Immature natural killer cell (primary cell): ENCODE data around the gene CA11. TPM values are rescaled to one million over a fixed set of nuclear protein-coding genes. Genes with fewer than 3 reads are reported as not detected.
"Not testable (repeated sequence)": the region's sequence is repeated elsewhere in the genome, so short reads cannot be mapped to it uniquely, and the experiment has no call there.

Experiments used
- DNase-seq, 3 donors: peaks; one replicate each; pipeline ENCODE4 v3.0.0; 2022; ENCODE audit warnings: mixed read lengths in 1 of 3
- H3K27ac Mint-ChIP-seq, 6 donors: one replicate each; pipeline ENCODE4 v1.8.0; 2020; ENCODE audit warnings: mixed read lengths in 6 of 6, mild to moderate bottlenecking in 5 of 6, inconsistent platforms in 4 of 6, moderate library complexity in 3 of 6
- H3K27me3 Mint-ChIP-seq, 3 donors: one replicate each; pipeline ENCODE4 v1.8.0; 2020 to 2021; ENCODE audit warnings: low read depth in 3 of 3, mild to moderate bottlenecking in 3 of 3, mixed read lengths in 3 of 3, moderate library complexity in 3 of 3, inconsistent platforms in 1 of 3
- H3K36me3 Mint-ChIP-seq, 3 donors: one replicate each; pipeline ENCODE4 v1.8.0; 2020; ENCODE audit warnings: mixed read lengths in 3 of 3, inconsistent platforms in 2 of 3, mild to moderate bottlenecking in 2 of 3
- H3K4me1 Mint-ChIP-seq, 2 donors: one replicate each; pipeline ENCODE4 v1.8.0; 2020; ENCODE audit warnings: inconsistent platforms in 2 of 2, mild to moderate bottlenecking in 2 of 2, mixed read lengths in 2 of 2, moderate library complexity in 1 of 2
- H3K4me3 Mint-ChIP-seq, 5 donors: one replicate each; pipeline ENCODE4 v1.8.0; 2020; ENCODE audit warnings: mild to moderate bottlenecking in 5 of 5, mixed read lengths in 5 of 5, inconsistent platforms in 3 of 5, moderate library complexity in 3 of 5
- H3K9me3 Mint-ChIP-seq, 6 donors: one replicate each; pipeline ENCODE4 v1.8.0; 2020; ENCODE audit warnings: mild to moderate bottlenecking in 6 of 6, mixed read lengths in 6 of 6, inconsistent platforms in 4 of 6, moderate library complexity in 3 of 6
- polyA plus RNA-seq, 3 donors: library from polyadenylated mRNA; unstranded; fragments of 300-500 nt; fragmentation: Illumina TruSeq; gene quantifications; one replicate each; pipeline ENCODE4 v1.2.3, GENCODE V29; 2021

The CA11 gene
- polyA plus RNA-seq, 3 donors from 2014 or later = 1.8 to 16.4 (median 3.6) TPM

DNA sequence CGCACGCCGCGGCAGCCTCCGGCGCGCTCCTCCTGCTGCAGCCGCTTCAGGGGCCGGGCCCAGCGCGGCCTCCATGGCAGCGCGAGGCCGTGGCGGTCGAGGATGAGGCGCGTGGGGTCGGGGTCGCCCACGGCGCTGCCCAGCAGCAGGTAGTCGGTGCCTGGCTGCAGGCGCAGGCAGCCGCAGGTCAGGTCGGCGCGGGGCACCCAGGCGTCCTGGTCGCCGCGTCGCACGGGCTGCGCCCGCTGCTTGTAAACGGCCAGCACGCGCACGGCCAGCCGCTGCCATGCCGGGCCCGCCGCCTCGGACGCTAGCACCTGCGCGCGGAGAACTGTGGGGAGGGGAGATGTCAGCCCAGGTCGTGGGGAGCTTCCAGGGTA is 15.7 kb upstream of the CA11 start:
- Mint-ChIP-seq H3K4me3 (no peak overlapping the region), H3K27me3 (peaks cover 0 to 12% (median 3%) of the 10 kb centered on the region in 3 donors), H3K9me3 (no peaks in the 10 kb centered on the region), H3K36me3 (no peaks in the 10 kb centered on the region), H3K4me1 (peaks cover 10% of the 10 kb centered on the region in 2 donors), H3K27ac (no peak overlapping the region)
- DNase-seq = no peak

DNA sequence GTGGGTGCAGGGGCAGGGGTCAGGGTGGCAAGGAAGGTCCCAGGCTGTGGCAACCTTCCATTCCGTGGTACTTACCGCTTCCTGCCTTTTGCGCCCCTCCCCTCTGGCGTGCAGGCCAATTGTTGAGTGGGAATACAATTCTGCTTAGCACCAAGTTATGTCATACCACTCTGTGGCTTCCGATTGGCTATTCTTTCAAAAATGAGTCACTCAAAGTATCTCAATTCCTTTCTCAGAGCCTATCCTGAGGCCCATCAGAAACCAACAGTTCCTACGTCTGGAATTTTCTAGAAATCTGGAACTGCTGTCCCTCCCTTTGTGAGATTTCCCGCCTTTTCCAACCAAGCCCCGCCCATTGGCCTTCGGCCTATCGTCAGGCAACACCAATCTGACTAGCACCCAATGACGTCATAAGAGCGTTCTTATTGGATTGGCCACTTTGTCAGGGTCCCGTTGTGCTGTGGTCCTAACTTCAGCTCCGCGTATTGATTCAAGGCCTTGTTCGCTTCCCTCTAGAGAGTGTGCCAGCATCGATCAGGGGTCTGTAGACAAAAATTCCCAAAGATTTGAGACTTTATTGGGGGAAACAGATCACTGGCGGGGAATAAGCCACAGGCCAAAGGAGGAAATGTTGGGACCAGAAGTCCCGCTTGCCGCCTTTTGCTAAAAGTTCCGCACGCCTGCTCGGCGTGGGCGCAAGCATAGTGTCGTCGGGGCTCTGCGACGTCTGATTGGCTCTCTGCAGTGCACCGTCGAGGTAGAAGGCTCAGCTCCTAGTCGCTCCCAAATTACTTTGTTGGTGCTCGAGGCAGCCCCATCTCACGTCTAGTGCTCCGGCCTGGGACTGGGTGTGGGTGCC is 15.1 kb upstream of the CA11 start:
- DNase-seq = peak; percentile 87 to 89 (median 87)
- Mint-ChIP-seq H3K27ac (peak overlapping the region; percentile 78 to 99 (median 96)), H3K9me3 (no peaks in the 10 kb centered on the region), H3K36me3 (no peaks in the 10 kb centered on the region), H3K4me1 (peaks cover 10% of the 10 kb centered on the region in 2 donors), H3K27me3 (peaks cover 0 to 12% (median 3%) of the 10 kb centered on the region in 3 donors), H3K4me3 (peak overlapping the region; percentile 79 to 91 (median 87))

DNA sequence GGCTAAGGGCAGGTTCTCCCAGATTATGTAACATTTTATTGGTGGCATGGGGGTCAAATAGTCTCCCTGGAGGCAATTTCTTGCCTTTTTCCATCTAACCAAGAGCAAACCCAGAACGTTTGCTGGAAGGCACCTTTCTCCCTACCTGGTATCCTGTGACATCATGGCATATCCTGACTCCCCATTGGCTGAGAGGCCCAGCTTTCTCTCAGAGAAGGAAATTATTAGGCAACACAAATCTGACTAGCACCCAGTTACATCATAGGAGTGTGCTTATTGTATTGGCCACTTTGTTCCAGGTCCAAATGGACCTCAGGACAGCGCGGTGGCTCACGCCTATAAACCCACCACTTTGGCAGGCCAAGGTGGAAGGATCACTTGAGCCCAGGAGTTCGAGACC is 13.8 kb upstream of the CA11 start:
- H3K36me3 Mint-ChIP-seq = no peaks in the 10 kb centered on the region
- H3K4me3 Mint-ChIP-seq = no peak overlapping the region
- H3K4me1 Mint-ChIP-seq = peaks cover 10% of the 10 kb centered on the region in 2 donors
- H3K27me3 Mint-ChIP-seq = peaks cover 0 to 11% (median 3%) of the 10 kb centered on the region in 3 donors
- DNase-seq = no peak
- H3K27ac Mint-ChIP-seq = peak overlapping the region in 2 of 6 donors; percentile 6 to 22
- no peaks in the 10 kb centered on the region for H3K9me3 Mint-ChIP-seq

DNA sequence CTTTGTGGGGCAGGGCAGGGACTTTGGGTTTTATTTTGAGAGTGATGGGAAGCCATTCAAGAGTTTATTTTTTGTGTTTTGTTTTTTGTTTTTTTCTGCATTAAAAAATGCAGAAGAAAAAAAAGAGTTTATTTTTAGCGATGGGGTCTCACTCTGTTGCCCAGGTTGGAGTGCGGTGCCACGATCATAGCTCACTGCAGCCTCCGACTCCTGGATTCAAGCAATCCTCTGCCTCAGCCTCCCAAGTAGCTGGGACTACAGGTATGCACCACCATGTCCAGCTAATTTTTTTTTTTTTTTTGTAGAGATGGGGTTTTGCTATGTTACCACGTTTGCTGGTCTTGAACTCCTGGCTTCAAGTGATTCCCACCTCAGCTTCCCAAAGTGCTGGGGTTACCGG is 12.5 kb upstream of the CA11 start:
- H3K27me3 Mint-ChIP-seq = peaks cover 0 to 9% (median 3%) of the 10 kb centered on the region in 3 donors
- no peak overlapping the region for H3K4me3 Mint-ChIP-seq
- H3K27ac Mint-ChIP-seq = peak overlapping the region in 3 of 6 donors; percentile 1 to 4 (median 4)
- H3K36me3 Mint-ChIP-seq = no peaks in the 10 kb centered on the region
- DNase-seq = no peak
- peaks cover 10% of the 10 kb centered on the region in 2 donors for H3K4me1 Mint-ChIP-seq
- no peaks in the 10 kb centered on the region for H3K9me3 Mint-ChIP-seq

DNA sequence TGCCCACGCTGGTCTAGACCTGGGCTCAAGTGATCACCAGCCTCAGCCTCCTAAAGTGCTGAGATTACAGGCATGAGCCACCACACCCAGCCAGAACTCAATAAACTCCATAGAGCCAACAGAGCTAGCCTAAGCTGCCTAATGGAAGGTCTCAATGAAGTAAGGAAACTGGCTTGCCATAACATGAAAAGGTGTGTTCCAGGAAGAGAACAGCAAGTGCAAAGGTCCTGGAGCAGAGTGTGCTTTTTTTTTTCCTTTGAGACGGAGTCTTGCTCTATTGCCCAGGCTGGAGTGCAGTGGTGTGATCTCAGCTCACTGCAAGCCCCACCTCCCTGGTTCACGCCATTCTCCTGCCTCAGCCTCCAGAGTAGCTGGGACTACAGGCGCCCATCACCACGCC is 11.8 kb upstream of the CA11 start:
- peaks cover 0 to 11% (median 3%) of the 10 kb centered on the region in 3 donors for H3K27me3 Mint-ChIP-seq
- H3K4me1 Mint-ChIP-seq, H3K36me3 Mint-ChIP-seq, H3K27ac Mint-ChIP-seq, H3K4me3 Mint-ChIP-seq, H3K9me3 Mint-ChIP-seq, DNase-seq: not testable (repeated sequence)

DNA sequence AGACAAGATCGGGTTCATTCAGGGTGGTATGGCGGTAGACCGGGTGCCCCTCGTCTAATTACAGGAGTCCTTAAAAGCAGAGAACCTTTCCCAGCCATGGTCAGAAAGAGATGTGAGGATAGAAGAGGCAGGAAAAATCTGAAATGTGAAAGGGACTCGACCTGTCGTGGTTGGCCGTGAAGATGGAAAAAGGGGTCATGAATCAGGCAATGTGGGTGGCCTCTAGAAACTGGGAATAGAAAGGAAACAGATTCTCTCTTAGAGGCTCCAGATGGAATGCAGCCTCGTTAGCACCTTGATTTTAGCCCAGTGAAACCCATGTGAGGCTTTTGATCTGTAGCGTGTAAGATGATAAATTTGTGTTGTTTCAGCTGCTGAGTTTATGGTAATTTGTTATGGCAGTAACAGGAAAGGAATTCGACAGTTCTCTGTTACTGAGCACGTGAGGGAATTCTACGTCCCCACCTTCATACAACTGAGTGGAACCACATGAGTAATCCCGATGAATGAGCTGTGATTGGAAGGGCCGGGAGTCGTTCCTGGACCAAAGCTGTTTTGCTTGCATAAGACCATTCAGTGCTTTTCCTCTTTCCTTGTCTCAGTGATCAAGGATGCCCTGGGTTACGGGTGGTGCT is 11.0 kb upstream of the CA11 start:
- H3K27me3 Mint-ChIP-seq = peaks cover 1 to 11% (median 3%) of the 10 kb centered on the region in 3 donors
- DNase-seq = no peak
- H3K27ac Mint-ChIP-seq = no peak overlapping the region
- H3K36me3 Mint-ChIP-seq = no peaks in the 10 kb centered on the region
- H3K4me1 Mint-ChIP-seq = peaks cover 7 to 10% of the 10 kb centered on the region in 2 donors
- no peaks in the 10 kb centered on the region for H3K9me3 Mint-ChIP-seq
- no peak overlapping the region for H3K4me3 Mint-ChIP-seq

DNA sequence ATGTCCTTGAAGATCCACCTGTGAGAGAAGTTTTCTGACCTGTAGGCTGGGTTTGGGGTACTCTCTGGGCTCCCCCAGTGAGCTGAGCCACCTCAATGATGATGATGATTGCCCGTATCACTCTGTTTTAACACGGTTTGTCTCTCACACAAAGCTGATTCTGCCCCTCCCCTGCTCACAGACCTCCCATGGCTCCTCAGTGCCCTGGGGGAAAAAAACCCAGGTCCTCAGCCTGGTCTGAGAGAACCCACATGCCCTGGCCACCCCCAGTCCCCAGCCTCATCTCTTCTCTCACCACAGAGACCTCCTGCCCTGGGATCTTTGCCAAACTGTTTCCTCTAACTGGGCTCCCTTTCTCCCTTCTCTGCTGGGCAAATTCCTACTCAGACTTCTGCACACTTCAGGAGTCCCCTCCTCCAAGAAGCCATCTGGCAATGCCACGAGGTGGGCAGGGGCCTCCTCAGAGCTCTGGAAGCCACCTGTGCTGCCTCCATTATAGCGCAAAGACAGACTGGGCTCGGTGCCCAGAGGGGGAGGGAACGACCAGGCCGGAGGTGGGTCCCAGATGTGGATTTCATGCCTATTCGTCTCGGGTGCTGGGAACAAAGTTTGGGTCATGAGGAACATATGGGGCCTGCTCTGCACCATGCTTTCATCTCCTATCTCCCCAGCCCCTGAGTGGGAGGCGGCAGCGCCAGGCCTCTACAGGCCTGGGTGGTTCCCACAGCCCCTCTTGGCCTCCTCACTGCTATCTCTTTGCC is 8.5 kb upstream of the CA11 start:
- peaks cover 0 to 3% of the 10 kb centered on the region in 2 donors for H3K4me1 Mint-ChIP-seq
- H3K9me3 Mint-ChIP-seq = no peaks in the 10 kb centered on the region
- peaks cover 0 to 6% (median 3%) of the 10 kb centered on the region in 3 donors for H3K27me3 Mint-ChIP-seq
- DNase-seq = no peak
- peak overlapping the region in 1 of 6 donors; percentile 19 for H3K27ac Mint-ChIP-seq
- H3K36me3 Mint-ChIP-seq = no peaks in the 10 kb centered on the region
- no peak overlapping the region for H3K4me3 Mint-ChIP-seq

DNA sequence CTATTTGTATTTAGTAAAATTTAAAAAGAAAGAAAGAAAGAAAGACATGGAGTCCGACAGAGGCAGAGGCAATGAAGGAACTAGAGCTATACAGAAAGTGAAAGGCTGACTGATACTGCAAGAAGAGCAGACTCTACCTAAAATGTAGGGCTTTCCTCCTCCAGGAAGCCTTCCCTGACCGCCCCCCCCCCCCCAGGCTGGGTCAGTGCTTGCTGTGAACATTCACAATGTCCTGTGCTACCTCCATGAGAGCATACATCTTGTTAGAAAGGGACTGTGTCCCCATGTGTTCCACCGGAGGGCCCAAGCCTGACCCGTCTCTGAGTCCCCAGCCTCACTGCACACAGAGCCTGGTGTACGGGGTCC is 5.7 kb upstream of the CA11 start:
- no peak for DNase-seq
- H3K4me1 Mint-ChIP-seq = peaks cover 12 to 17% of the 10 kb centered on the region in 2 donors
- H3K9me3 Mint-ChIP-seq = no peaks in the 10 kb centered on the region
- no peak overlapping the region for H3K4me3 Mint-ChIP-seq
- H3K27ac Mint-ChIP-seq = peak overlapping the region in 2 of 6 donors; percentile 2 to 14
- no peaks in the 10 kb centered on the region for H3K36me3 Mint-ChIP-seq
- H3K27me3 Mint-ChIP-seq = peaks cover 0 to 8% (median 3%) of the 10 kb centered on the region in 3 donors

DNA sequence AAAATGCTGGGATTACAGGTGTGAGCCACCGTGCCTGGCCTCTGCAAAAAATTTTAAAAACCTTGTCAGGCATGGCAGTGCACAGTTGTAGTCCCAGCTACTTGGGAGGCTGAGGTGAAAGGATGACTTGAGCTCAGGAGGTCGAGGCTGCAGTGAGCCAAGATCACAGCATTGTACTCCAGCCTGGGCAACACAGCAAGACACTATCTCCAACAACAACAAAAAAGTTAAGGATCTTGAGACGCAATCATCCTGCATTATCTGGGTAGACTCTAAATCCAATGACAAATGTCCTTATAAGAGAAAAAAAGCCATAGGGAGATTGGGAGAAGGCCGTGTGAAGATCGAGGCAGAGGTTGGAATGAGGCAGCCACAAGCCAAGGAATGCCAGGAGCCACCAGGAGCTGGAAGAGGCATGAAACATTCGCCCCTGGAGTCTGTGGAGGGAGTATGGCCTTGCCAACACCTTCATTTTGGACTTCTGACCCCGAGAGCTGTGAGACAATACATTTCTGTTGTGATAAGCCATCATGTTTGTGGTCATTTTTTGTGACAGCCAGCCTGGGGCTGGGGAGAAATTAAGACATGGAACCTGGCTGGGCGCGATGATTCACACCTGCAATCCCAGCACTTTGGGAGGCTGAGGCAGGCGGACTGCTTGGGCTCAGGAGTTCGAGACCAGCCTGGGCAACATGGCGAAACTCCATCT is 5.1 kb upstream of the CA11 start:
- H3K9me3 Mint-ChIP-seq = no peaks in the 10 kb centered on the region

DNA sequence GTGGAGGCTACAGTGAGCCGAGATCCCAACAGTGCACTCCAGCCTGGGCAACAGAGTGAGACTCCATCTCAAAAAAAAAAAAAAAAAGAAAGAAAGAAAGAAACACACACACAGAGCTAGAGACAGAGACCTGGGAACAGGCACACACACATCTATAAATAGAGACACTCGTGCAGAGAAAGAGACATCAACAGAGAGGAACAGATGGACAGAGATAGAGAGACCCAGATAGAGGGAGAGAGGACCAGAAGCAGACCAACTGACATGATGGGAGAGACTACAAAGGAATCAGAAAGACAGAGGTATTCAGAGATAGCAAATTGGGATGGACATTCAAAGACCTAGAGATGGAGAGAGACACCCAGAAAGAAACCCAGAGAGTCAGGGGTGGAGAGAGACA is 2.1 kb upstream of the CA11 start:
- Mint-ChIP-seq H3K4me3 (peak overlapping the region in 3 of 5 donors; percentile 28 to 68 (median 36)), H3K4me1 (peaks cover 28 to 32% of the 10 kb centered on the region in 2 donors), H3K27ac (peak overlapping the region; percentile 56 to 93 (median 78)), H3K36me3 (no peaks in the 10 kb centered on the region), H3K27me3 (peaks cover 2 to 8% (median 3%) of the 10 kb centered on the region in 3 donors), H3K9me3 (no peaks in the 10 kb centered on the region)
- DNase-seq = no peak

More for the DNA sequence above, 5.1 kb upstream of the CA11 start:
- H3K4me1 Mint-ChIP-seq = peaks cover 14 to 18% of the 10 kb centered on the region in 2 donors
- peaks cover 0 to 8% (median 3%) of the 10 kb centered on the region in 3 donors for H3K27me3 Mint-ChIP-seq
- H3K27ac Mint-ChIP-seq = peak overlapping the region in 5 of 6 donors; percentile 1 to 79 (median 9)
- H3K36me3 Mint-ChIP-seq = no peaks in the 10 kb centered on the region
- H3K4me3 Mint-ChIP-seq = no peak overlapping the region
- DNase-seq = no peak

DNA sequence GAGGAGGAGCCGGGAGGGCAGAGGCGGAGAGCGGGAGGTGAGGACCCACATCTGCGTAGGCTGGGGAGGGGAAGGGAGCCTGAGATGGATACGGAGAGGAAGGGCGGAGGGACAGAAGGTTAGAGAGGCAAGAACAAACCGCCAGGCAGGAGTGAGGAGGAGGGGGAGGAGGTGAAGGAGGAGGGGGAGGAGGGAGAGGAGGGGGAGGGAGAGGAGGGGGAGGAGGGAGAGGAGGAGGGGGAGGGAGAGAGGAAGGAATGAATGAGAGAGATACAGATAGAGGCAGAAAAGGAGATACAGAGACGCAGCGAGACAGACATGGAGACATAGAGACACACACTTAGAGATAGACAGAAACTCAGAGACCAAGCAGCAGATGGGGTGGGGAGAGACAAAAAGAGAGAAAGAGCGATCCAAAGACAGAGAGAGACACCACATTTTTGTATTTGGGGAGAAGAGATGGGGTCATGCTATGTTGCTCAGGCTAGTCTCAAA is 782 bp upstream of the CA11 start:
- H3K4me3 Mint-ChIP-seq = peak overlapping the region; percentile 41 to 69 (median 53)
- H3K27me3 Mint-ChIP-seq = peaks cover 2 to 6% (median 2%) of the 10 kb centered on the region in 3 donors
- no peak for DNase-seq
- peaks cover 28 to 32% of the 10 kb centered on the region in 2 donors for H3K4me1 Mint-ChIP-seq
- H3K9me3 Mint-ChIP-seq = no peaks in the 10 kb centered on the region
- H3K36me3 Mint-ChIP-seq = no peaks in the 10 kb centered on the region
- peak overlapping the region; percentile 55 to 90 (median 72) for H3K27ac Mint-ChIP-seq

DNA sequence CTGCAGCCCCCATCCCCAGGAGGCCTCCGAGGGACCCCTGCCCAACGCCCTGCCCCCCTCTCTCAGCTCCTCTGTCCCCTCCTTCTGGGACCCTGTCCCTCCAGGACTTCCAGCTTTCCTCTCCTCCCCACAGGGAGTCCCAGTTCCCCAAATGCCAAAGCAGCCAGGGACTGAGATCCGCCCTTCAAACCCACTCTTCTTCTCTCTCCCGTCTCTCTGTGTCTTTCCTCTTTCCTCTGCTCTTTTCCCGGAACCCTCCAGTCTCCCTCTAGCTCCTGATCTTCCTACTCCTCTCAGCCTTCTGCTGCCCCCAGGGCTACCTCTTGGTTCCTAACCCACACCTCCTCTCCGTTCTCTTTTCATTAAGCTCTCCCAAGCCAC is 377 bp downstream of the CA11 start:
- H3K9me3 Mint-ChIP-seq = no peaks in the 10 kb centered on the region
- peak overlapping the region; percentile 89 to 94 (median 90) for H3K27ac Mint-ChIP-seq
- DNase-seq = no peak
- H3K36me3 Mint-ChIP-seq = no peaks in the 10 kb centered on the region
- peak overlapping the region; percentile 82 to 97 (median 90) for H3K4me3 Mint-ChIP-seq
- peaks cover 2 to 6% (median 2%) of the 10 kb centered on the region in 3 donors for H3K27me3 Mint-ChIP-seq
- peaks cover 28 to 35% of the 10 kb centered on the region in 2 donors for H3K4me1 Mint-ChIP-seq
